GM18517 (cell line): Measurements from ENCODE around the gene LTK.

Experiments
- ATAC-seq: cut with Tn5 transposase; IDR thresholded peaks from one replicate; pipeline ENCODE4 v1.9.1; 2021; ENCODE audit warnings: mild to moderate bottlenecking, moderate library complexity; ENCODE audit not compliant: unreplicated experiment

LTK gene

DNA sequence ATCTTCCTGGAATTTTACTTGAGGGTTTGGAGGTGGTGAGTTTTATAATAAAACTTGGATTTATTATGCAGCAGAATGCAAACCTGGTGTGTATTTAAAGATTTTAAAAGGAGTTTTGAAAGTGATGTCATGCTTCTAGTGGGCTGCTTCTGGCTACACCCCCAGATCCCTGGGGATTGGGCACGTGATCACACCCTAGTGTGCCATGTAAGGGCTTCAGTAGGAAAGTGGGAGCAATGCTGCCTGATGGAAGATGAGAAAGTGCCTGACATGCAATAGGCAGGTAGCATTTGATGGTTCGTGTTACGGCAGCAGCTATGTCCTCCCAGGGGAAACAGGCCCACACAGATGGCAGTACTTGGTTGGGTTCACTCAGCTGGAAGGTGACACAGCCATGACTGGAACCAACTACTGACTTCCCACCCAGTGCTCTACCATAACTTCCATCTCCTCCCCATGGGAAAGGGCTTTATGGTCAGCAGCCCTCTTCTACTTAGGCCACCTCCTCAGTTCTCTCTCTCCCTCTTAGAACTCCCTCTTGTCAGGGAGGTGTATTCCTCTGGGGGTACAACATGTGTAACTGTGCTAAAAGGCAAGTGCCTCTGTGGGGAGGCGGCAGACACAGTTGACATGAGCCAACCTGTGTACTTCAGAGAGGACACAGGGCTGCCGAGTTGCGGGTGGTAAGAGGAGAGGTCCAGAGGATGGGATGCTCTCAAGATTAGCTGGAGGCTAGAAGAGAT, 14.3 kb downstream of the LTK start:
- ATAC-seq = no peak

DNA sequence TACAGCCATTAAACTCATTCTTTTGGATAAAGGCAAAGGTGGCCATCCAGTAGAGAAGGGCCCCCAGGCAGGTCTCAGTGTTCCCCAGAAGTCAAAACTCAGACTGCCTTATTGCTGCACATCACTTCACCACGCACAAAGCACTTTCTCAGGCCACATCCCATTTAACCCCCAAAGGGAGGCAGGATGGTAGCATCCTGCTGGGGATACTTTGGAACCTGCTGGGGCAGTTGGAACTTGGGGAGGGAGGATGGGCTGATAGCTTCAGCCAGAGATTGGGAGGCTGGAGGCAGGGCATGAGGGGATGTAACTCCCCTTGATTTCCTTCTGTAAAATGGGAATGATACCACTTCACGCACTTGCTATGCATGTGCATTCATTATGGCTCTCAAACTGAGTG, 15.0 kb downstream of the LTK start:
- no peak for ATAC-seq

DNA sequence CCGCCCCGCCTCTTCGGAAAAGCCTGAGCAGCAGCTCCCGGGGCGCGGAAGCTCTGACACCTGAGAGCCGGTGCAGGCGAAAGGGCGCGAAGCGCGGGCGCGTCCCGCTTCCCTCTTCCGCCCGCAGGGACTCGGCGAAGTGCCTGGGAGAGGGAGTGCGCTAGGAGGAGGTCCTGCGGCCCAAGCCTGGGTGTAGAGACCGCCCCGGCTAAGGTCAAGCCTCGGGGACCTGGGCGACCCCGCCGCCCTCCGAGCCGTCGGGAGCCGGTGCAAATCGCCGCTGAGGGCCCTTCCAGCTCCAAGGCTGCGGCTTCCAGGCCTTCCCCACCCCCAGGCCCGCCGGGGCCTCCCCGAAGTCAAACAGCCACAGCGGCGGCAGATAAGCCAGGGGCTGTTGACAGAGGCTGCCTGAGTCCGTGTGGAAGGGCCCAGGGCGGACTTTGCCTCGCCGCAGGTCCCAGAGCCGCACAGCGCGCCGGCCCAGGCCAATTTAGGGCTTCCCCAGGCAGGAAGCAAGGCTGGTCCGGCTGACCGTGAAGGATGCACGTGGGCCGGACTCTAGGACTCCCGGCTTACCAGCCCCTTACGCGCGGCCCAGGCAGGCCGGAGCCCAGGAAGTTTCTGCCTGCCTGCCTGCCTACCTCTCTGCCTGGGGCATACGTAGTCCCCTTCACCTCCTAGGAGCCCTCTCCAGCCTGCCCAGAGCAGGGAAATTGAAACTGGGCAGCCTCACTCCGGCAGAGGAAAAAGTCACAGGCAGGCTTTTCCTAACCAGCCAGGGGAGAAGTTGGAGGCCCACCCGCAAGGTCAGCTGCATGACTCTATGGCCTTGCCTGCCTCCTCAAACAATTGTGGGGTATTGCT, 17.7 kb downstream of the LTK start:
- ATAC-seq = no peak

DNA sequence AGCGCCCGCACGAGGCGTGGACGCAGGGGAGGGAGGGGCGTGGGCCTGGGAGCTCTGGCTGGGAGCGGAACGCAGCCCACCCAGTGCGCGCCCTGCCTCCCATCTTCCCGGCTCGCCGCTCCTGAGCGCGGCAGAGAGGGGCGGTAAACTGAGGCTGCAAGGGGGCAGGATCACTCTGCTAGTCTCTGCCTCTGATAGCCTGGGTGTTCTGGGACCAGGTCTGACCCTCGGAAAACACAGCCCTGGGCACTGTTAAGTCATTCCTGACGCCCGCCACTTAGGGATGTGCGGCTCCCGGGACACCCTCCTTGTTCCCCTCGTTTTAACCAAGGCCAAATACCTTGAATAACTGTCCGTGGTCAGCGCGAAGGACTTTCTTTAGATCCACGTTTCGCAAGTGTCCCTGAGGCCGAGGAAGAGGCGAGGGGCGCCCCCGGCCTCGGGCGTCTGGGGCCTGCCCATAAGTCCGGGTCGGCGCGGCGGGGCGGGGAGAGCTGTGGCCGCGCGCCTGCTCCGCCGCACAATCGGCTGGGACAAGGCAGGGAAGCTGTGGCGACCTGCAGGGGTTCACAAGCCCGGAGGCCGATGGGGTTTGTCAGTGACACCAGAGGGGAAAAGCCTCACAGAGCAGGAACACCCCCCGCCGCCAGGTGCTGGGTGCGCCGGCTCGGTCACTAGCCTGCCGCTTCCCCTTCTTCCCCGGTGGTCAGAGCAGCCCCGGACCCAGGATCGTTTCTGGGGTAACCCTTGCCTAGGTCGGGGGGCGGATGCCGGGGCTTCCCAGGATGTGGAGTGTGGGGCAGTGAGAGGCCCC, 18.5 kb downstream of the LTK start:
- no peak for ATAC-seq

DNA sequence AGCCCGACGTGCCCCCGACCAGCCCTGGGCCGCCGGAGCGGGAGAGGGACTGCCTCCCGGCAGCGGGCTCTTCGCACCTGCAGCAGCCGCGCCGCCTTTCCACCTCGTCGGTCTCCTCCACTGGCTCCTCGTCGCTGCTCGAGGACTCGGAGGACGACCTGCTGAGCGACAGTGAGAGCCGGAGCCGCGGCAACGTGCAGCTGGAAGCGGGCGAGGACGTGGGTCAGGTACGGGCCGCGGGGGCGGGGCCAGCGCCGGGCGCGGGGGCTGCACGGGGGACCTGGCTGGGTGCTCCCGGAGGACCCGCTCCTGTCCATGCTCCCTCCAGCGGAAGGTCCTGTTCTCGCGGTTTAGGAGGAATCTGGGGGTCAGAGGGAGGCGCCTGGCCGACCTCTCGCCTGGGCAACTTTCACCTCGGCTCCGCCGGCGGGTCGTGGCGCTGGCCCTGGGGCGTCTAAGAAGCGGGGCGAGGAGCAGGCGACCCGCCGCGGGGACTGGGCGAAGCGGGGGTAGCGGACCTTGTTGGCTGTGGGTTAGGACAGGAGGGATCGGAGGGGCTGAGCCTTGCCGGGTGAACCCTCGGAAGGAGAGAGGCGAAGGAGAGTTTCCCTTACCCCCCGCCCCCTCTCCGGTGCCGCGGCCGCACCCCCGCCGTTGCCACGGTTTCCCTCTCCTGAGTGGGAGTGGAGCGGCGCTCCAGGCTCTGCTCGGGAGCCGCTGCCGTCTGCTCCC, 19.3 kb downstream of the LTK start:
- ATAC-seq = no peak

DNA sequence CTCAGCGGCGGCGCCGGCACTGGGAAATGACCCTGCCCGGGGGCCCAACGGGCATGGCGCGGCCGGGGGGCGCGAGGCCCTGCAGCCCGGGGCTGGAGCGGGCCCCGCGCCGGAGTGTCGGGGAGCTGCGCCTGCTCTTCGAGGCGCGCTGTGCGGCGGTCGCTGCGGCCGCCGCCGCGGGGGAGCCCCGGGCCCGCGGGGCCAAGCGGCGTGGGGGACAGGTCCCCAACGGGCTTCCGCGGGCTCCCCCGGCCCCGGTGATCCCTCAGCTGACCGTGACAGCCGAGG, 19.8 kb downstream of the LTK start:
- no peak for ATAC-seq

DNA sequence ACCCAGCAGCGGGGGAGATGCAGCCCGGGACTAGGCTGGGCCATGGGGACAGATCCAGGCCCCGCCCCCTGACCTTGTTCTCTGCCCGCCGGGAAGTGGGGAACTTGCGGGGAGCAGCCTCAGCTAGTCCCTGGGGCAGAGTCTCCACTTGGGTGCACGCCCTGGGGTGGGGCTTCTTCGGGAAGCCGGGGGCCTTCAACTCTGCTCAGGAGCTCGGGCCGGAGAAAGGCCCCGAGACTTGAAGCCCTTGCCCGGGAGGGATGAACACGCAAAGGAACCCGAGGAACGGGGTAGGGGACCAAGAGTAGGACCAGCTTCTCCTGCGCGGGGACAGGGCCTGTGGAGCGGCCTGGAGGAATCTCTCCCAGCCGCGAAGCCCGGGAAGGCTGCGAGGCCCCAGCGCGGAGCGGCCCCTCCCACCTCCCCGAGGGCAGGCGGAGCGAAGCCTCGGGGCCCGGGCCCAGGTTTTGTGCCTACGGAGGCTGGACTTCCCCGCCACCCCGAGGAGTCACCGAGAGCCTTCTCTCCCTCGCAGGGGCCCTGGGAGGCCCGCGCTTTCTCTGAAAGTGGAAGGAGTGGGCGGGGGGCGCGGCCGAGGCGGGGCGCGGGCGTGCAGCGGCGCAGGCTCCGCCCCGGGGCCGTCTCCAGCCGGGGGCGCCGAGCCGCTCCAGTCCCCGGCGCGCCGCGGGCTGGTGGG, 20.3 kb downstream of the LTK start, which contains the start of gene ITPKA:
Gene ITPKA, plus strand, starts transcription at position 670 of the 697 bp plus-strand sequence. CDS start 54 bp downstream, outside the sequence.
- ATAC-seq = peak; percentile 69

DNA sequence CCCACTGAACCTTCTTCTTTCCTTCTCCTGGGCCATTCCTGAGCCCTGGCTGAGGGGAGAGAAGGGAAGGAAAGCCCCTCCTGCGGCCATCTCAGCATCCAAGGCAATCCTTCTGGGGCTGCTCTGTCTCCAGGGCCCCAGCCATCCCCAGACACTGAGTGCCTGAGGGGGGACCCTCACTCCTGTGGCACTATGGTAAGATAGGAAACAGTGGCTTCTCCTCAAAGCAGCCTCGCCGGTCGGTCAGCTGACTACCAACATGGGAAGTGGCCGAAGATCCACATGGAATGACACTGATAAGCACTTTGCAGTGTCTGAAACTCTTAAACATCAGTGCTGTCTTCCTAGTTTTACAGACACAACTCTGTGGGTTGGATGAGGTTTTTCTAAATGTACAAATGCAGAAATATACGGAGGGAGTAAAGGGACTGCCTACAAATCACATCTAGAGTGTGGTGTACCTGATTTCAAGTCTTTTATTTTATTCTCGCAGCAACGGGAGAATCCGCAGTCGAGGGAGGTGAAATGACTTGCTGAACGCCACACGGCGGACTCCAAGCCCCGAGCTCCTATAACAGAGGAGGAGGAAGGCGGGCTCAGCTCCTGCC, 20.9 kb downstream of the LTK start:
- ATAC-seq = no peak

DNA sequence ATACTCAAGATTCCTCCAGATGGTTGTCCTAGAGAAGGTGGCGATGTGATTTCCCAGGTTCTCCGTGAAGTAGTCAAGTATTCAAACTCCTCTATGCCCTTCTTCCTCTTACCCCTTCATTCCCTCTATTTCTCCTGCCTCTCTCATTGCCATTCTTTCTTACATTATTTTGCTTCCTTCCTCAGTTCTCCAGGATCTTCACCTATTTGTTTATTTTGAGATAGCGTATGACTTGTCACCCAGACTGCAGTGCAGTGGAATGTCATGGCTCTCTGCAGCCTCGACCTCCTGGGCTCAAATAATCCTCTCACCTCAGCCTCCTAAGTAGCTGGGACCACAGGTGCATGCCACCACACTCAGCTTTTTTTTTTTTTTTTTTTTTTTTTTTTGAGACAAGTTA, 21.7 kb downstream of the LTK start:
- no peak for ATAC-seq

DNA sequence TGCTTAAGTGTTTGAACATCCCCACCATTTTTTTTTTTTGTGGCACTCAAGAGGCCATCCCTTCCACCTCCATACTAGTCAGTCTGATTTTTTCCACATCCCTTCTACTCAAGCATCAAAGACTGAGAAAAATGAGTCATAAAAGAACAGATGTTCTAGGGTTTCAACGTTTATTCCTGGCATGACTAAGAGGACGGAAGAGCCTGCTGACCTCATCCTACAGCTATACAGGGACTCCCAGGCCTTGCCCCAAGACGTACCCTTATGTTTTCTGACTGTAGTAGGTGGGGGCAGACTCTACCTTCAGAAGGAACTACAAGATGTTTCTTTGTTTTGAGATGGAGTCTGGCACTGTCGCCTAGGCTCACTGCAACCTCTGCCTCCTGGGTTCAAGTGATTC, 23.3 kb downstream of the LTK start:
- ATAC-seq = no peak

DNA sequence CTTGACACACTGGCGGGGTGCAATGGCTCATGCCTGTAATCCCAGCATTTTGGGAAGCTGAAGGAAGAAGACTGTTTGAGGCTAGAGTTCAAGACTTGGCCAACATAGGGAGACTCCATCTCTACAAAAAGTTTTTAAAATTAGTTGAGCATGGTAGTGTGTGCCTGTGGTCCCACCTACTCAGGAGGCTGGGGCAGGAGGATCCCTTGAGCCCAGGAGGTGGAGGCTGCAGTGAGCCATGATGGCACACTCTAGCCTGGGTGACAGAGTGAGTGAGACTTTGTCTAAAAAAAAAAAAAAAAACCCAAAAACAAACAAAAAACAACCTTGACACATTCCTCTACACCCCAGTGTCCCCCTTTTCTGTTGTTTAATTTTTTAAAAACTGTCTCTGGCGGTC, 24.0 kb downstream of the LTK start:
- no peak for ATAC-seq

DNA sequence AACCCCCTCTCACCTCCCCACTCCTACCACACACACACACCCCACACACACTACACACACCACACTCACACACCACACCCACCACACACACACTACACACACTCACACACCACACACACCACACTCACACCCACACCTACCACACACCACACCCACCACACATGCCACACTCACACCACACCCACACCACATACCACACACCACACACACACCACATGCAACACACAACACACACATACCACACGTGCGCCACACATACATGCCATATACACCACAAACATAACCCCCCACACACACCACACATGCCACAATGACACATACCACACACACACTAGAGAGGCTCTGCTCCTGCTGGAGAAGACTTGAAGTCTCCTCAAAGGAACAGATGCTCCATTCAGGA, 25.8 kb downstream of the LTK start:
- no peak for ATAC-seq

DNA sequence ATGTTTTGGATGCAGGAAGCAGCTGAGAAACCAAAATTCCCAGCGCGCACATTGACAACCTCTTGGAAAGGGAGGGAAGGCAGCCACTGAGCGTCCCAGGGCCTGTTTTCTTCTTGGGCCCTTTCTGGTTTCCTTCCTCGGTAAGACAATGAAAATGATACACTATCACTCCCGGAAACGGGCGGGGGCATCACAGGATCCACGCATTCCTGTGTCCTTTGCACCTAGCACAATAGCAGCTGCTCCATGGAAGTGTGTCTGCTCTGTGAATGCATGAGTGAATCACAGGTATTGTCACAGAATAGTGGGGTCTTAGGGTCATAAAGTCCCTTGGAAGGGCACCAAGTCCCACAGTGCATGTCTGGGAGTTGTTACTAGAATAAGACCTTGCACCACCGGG, 26.2 kb downstream of the LTK start:
- ATAC-seq = no peak

DNA sequence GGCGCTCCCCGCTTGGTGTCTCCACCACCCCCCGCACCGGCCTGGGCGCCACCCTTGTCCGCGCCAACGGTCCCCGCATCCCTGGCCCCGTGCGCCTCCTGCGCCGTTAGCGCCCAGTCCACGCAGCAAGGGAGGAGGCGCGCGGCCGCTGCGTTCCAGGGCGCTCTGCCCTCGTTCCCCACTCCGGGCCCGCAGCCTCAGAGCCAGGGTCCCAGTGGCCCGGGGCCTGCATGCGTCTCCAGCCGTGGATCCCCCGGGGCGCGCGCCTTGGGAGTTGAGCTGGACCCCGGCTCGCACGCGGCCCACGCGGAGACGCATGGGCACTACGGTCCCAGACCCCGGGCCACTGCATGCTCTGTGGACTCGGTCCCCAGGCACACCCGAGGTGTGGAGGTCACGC, 27.3 kb downstream of the LTK start:
- no peak for ATAC-seq

DNA sequence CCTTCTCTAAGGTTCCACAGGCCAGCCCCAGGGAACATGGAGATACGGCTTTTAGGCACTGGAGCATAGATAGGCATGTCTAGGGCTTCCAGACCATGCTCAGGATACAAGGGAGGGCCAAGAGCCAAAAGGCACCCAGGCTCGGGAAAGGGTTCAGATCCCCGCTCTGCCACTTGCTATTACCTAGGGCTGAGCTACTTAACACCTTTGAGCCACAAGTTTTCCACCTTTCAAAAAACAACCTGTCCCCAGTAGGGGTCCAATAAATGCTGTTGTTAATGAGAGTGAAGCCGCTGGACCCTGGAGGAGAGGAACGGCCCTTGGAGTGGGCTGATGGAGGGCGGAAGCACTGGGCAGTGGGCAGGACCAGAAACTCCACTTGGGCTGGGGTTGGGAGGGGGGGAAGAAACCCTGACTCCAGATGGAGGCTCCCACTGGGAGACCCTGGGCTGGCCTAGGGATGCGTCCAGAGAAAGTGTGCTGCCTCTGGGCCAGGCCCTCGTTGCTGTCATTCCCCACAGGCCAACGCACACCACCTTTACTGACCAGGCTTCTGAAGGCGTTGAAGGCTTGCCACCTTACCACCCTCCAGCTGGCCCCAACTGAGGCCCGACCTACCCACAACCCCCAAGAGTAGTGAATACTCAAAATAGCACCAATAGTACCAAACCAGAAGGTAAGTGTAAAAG, 28.5 kb downstream of the LTK start:
- ATAC-seq = no peak

DNA sequence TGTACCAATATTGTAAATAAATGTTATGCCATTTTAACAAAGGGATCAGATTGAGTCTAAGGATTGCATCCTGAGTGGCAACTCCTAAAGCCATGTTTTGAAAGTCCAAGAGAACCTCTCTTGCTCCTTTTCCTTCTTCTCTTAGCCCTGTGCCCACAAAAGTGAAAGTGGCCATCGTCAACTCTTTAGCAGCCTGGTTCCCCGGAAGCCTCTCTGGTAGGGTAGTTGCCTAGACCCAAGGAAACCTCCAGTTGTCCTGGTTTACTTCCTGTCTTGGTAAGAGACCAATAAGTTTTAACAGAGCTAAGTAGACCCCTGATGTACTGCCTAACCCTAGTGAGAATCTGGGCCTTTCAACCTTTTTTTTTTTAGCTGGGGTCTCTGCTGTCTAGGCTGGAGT, 30.1 kb downstream of the LTK start:
- no peak for ATAC-seq

DNA sequence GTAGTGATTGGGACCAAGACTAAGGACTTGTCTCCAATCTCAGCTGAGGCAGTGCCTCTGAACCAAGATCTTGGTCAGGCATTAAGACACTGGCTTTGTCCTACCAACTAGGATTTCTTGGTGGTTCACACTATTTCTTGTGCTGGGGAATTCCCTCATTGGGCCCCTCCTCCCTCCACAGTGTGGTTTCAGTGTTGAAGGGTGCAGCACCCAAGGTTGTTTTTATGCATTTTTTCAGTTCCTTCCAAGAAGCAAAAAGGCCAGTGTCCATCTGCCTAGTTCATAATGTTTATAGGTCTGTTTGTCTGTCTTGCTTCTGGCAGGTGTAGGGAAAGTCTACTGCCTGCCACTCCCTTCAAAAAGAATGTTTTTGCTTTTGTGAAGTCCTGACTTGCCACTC, 30.5 kb downstream of the LTK start:
- peak; percentile 59 for ATAC-seq

DNA sequence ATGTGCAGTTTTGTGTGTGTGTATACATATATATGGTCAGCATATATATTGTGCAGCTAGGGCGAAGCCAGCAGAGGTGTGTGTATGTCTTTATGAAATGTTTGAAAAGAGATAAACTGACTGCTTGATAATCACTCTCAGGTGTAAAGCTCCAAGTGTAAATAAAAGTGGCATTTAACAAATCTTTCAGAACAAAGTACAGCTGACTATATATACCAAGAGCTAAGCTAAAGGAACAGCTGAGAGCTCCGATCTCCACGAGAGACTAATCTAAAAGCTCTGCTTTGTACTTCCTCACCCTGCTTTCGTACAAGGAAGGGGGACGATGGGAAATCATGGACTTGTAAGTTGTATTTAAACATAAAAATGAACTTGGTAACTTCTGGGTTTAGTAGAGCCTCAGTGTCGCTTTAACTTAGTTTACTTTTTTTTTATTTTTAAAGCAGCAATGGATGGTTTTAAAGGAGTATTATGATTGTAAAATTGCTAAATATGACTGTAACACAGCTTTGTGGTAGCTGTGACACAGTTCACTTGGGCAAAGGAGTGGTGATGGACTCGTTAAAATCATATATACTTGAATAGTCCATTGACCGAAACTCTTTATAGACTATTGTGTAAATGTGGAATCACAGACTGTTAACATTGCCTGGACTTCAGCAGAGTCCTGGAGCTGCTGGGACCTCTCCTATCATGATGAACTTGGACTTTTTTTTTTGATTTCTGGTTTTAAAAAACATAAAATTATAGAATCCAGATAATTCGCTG, 31.3 kb downstream of the LTK start:
- ATAC-seq = no peak
